Measurements from ENCODE around the gene CCSER1.

Gene CCSER1

GRCh38 chr4:90148574-90149148 is 21.5 kb downstream of the CCSER1 start:
- H3K27me3 Mint-ChIP-seq (ENCODE audit: low read depth): no peaks in the 10 kb centered on the region
- no peaks in the 10 kb centered on the region for H3K36me3 Mint-ChIP-seq (ENCODE audit: low read depth)
- no peak overlapping the region for H3K4me3 Mint-ChIP-seq
- no peak overlapping the region for H3K27ac Mint-ChIP-seq
- DNase-seq (ENCODE audit: low spot score): no peak
- no peaks in the 10 kb centered on the region for H3K4me1 Mint-ChIP-seq (ENCODE audit: low read depth)
- H3K9me3 Mint-ChIP-seq: no peaks in the 10 kb centered on the region

- no peaks in the 10 kb centered on the region for H3K9me3 Mint-ChIP-seq
Observed at GRCh38 chr4:90152024-90152423, 24.8 kb downstream of the CCSER1 start.

GRCh38 chr4:90159193-90159592 is 32.0 kb downstream of the CCSER1 start:
- no peak overlapping the region for H3K27ac Mint-ChIP-seq
- no peaks in the 10 kb centered on the region for H3K9me3 Mint-ChIP-seq
- H3K4me3 Mint-ChIP-seq: no peak overlapping the region
- no peak for DNase-seq (ENCODE audit: low spot score)
- no peaks in the 10 kb centered on the region for H3K27me3 Mint-ChIP-seq (ENCODE audit: low read depth)
- H3K36me3 Mint-ChIP-seq (ENCODE audit: low read depth): no peaks in the 10 kb centered on the region
- H3K4me1 Mint-ChIP-seq (ENCODE audit: low read depth): no peaks in the 10 kb centered on the region

More at GRCh38 chr4:90152024-90152423, 24.8 kb downstream of the CCSER1 start:
- DNase-seq (ENCODE audit: low spot score): no peak
- H3K27ac Mint-ChIP-seq: no peak overlapping the region
- no peaks in the 10 kb centered on the region for H3K27me3 Mint-ChIP-seq (ENCODE audit: low read depth)
- H3K36me3 Mint-ChIP-seq (ENCODE audit: low read depth): no peaks in the 10 kb centered on the region
- no peaks in the 10 kb centered on the region for H3K4me1 Mint-ChIP-seq (ENCODE audit: low read depth)
- no peak overlapping the region for H3K4me3 Mint-ChIP-seq

- no peak overlapping the region for H3K27ac Mint-ChIP-seq
- H3K27me3 Mint-ChIP-seq (ENCODE audit: low read depth): no peaks in the 10 kb centered on the region
- H3K9me3 Mint-ChIP-seq: no peaks in the 10 kb centered on the region
- no peaks in the 10 kb centered on the region for H3K36me3 Mint-ChIP-seq (ENCODE audit: low read depth)
- no peak for DNase-seq (ENCODE audit: low spot score)
- H3K4me3 Mint-ChIP-seq: no peak overlapping the region
- no peaks in the 10 kb centered on the region for H3K4me1 Mint-ChIP-seq (ENCODE audit: low read depth)
Observed at GRCh38 chr4:90160044-90160443, 32.9 kb downstream of the CCSER1 start.

DNA sequence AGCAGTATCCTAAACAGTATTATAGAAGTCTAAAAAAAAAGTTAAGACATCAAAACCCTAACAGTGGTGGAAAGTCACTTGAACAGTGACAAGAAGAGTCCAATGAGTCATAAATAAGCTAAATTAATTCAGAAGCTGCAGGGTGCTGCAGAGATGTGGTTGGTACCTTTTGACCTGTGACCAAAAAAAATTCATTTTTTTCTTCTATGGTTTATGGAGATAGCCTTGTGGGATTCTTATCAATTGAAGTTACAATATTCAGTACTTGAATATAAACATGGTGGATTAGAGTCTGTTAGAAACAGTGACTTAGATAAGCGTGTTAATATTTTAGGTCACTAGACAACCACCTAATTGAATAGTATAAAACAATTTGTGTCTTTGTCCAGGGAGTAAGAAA is 35.4 kb downstream of the CCSER1 start:
- no peaks in the 10 kb centered on the region for H3K9me3 Mint-ChIP-seq

DNA sequence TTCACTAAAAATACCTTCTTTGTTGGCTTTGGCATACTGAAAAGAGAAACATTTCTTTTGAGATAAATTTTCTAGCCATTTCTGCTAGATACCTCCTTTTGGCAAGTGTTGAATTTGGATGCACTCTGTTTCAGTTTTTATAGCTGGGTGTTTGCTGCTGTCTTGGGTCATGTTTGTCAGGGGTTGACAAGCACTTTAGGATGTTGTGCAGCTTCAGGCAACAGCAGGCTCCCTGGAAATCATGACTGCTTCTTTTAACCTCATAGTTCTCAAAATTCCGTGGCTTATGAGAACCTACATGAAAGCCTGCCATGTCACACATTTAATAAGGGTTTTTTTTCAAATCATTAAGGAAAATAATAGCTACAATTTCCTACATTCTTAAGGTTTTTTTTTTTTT is 36.7 kb downstream of the CCSER1 start:
- Mint-ChIP-seq H3K36me3 (ENCODE audit: low read depth) (no peaks in the 10 kb centered on the region), H3K27me3 (ENCODE audit: low read depth) (no peaks in the 10 kb centered on the region)

More for the DNA sequence above, 35.4 kb downstream of the CCSER1 start:
- Mint-ChIP-seq H3K36me3 (ENCODE audit: low read depth) (no peaks in the 10 kb centered on the region), H3K27me3 (ENCODE audit: low read depth) (no peaks in the 10 kb centered on the region), H3K4me3 (no peak overlapping the region), H3K4me1 (ENCODE audit: low read depth) (no peaks in the 10 kb centered on the region), H3K27ac (no peak overlapping the region)
- DNase-seq (ENCODE audit: low spot score): no peak

GRCh38 chr4:90165883-90166282 is 38.7 kb downstream of the CCSER1 start:
- Mint-ChIP-seq H3K36me3 (ENCODE audit: low read depth) (no peaks in the 10 kb centered on the region), H3K27me3 (ENCODE audit: low read depth) (no peaks in the 10 kb centered on the region), H3K4me3 (no peak overlapping the region), H3K27ac (no peak overlapping the region), H3K9me3 (no peaks in the 10 kb centered on the region), H3K4me1 (ENCODE audit: low read depth) (no peaks in the 10 kb centered on the region)
- DNase-seq (ENCODE audit: low spot score): no peak

More for the DNA sequence above, 36.7 kb downstream of the CCSER1 start:
- Mint-ChIP-seq H3K4me1 (ENCODE audit: low read depth) (no peaks in the 10 kb centered on the region), H3K4me3 (no peak overlapping the region), H3K9me3 (no peaks in the 10 kb centered on the region), H3K27ac (no peak overlapping the region)
- DNase-seq (ENCODE audit: low spot score): no peak

DNA sequence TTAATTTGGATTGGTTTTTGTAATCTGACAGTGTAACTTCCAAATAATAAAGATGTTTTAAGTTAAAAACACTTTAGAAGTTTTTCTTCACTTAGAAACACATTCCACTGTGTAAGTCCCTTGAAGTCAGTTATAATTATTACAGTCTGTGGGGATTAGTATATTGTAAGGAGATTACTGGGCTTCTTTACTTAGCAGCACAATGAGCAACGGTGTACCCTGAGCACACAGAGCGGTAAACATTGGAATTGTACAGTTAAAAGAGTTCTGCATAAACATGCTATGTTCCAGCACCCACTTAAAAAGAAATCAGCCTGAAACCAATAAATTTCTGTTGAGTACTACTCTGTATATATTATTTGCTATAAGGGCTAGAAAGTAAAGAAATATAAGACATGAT is 44.3 kb downstream of the CCSER1 start:
- Mint-ChIP-seq H3K27ac (no peak overlapping the region), H3K9me3 (no peaks in the 10 kb centered on the region), H3K4me3 (no peak overlapping the region), H3K27me3 (ENCODE audit: low read depth) (no peaks in the 10 kb centered on the region), H3K4me1 (ENCODE audit: low read depth) (no peaks in the 10 kb centered on the region), H3K36me3 (ENCODE audit: low read depth) (no peaks in the 10 kb centered on the region)
- no peak for DNase-seq (ENCODE audit: low spot score)

- H3K27me3 Mint-ChIP-seq (ENCODE audit: low read depth): no peaks in the 10 kb centered on the region
Observed at GRCh38 chr4:90174621-90175023, 47.4 kb downstream of the CCSER1 start.

GRCh38 chr4:90181644-90182043 is 54.5 kb downstream of the CCSER1 start:
- Mint-ChIP-seq H3K27me3 (ENCODE audit: low read depth) (no peaks in the 10 kb centered on the region), H3K36me3 (ENCODE audit: low read depth) (no peaks in the 10 kb centered on the region), H3K27ac (no peak overlapping the region), H3K4me1 (ENCODE audit: low read depth) (no peaks in the 10 kb centered on the region), H3K9me3 (no peaks in the 10 kb centered on the region), H3K4me3 (no peak overlapping the region)
- no peak for DNase-seq (ENCODE audit: low spot score)

More at GRCh38 chr4:90174621-90175023, 47.4 kb downstream of the CCSER1 start:
- no peaks in the 10 kb centered on the region for H3K36me3 Mint-ChIP-seq (ENCODE audit: low read depth)
- no peak for DNase-seq (ENCODE audit: low spot score)
- no peaks in the 10 kb centered on the region for H3K9me3 Mint-ChIP-seq
- no peak overlapping the region for H3K4me3 Mint-ChIP-seq
- H3K4me1 Mint-ChIP-seq (ENCODE audit: low read depth): no peaks in the 10 kb centered on the region
- H3K27ac Mint-ChIP-seq: no peak overlapping the region

DNA sequence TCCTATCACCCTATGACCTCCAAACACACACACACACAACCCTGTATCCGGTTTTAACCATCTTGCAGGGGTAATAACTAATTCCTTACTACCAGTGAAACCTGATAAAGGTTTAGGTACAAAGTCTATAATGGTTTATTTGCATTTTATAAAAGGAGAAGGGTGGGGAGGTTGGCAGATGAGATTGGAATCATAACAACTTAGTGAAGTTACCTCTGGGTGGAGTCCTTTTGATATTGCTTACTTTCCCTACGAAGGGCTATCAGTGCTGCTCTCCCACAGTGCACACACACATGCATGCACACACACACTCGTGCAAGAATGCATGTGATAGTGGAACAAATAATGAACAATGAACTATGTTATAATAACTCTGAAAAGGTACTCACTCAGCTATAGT is 56.1 kb downstream of the CCSER1 start:
- Mint-ChIP-seq H3K4me3 (no peak overlapping the region), H3K27me3 (ENCODE audit: low read depth) (no peaks in the 10 kb centered on the region), H3K36me3 (ENCODE audit: low read depth) (no peaks in the 10 kb centered on the region), H3K27ac (no peak overlapping the region), H3K9me3 (no peaks in the 10 kb centered on the region), H3K4me1 (ENCODE audit: low read depth) (no peaks in the 10 kb centered on the region)
- no peak for DNase-seq (ENCODE audit: low spot score)

DNA sequence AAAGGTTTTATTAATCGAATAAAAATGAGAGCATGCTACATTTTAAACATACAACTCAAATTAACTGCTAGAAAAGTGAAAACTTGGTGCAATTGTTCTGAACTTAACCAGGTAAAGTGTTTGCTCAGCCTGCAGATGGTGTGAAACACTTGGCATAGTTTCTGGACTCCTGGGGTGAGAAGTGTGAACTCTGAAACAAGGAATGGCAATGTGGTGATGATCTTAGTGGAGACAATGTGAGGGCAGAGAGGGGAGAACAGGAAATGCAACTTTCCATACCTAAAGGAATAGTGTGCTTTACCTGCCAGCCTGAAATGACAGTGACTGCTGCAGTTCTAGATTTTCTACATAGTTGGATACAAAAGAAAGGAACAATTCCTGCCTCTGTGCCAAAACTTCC is 57.4 kb downstream of the CCSER1 start:
- no peaks in the 10 kb centered on the region for H3K9me3 Mint-ChIP-seq

GRCh38 chr4:90185416-90185815 is 58.2 kb downstream of the CCSER1 start:
- H3K9me3 Mint-ChIP-seq: no peaks in the 10 kb centered on the region
- H3K36me3 Mint-ChIP-seq (ENCODE audit: low read depth): no peaks in the 10 kb centered on the region
- no peak overlapping the region for H3K27ac Mint-ChIP-seq
- no peak for DNase-seq (ENCODE audit: low spot score)
- no peaks in the 10 kb centered on the region for H3K4me1 Mint-ChIP-seq (ENCODE audit: low read depth)
- H3K27me3 Mint-ChIP-seq (ENCODE audit: low read depth): no peaks in the 10 kb centered on the region
- no peak overlapping the region for H3K4me3 Mint-ChIP-seq

More for the DNA sequence above, 57.4 kb downstream of the CCSER1 start:
- no peak for DNase-seq (ENCODE audit: low spot score)
- H3K4me3 Mint-ChIP-seq: no peak overlapping the region
- no peaks in the 10 kb centered on the region for H3K27me3 Mint-ChIP-seq (ENCODE audit: low read depth)
- no peak overlapping the region for H3K27ac Mint-ChIP-seq
- no peaks in the 10 kb centered on the region for H3K4me1 Mint-ChIP-seq (ENCODE audit: low read depth)
- no peaks in the 10 kb centered on the region for H3K36me3 Mint-ChIP-seq (ENCODE audit: low read depth)

- DNase-seq (ENCODE audit: low spot score): no peak
- Mint-ChIP-seq H3K4me1 (ENCODE audit: low read depth) (no peaks in the 10 kb centered on the region), H3K27ac (no peak overlapping the region), H3K27me3 (ENCODE audit: low read depth) (no peaks in the 10 kb centered on the region), H3K9me3 (no peaks in the 10 kb centered on the region), H3K4me3 (no peak overlapping the region), H3K36me3 (ENCODE audit: low read depth) (no peaks in the 10 kb centered on the region)
Observed at GRCh38 chr4:90186229-90186628, 59.0 kb downstream of the CCSER1 start.

DNA sequence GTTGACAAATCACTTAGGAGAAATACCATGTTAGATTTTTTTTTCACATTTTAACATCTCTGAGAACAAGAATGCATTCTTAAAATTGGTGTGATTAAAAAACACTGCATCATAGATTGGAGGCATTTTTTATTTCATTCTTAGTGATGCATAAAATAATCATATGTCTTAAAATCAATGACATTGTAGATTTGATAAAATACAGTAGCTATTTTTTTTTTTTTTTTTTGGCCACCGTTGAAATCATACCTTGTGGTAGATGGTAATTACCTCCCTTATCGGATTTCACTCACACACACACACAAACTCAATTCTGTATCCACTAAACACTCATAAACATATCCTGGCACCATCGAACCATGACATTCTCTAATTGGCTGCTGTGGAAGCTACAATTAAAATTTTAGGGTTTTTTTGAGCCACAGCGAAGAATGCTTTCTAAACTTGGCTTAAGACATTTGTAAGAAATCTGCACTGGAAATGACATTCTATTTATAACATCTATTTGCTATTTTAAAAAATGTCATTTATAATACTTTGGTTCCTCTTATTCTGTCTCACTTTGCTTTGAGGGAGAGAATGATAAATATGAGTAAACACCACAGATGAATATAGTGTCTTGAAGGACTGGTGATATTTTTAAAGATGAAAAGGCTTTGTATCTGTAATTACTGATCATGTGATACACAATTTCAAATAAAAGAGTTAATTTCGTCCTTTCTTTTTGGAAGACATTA is 60.1 kb downstream of the CCSER1 start:
- Mint-ChIP-seq H3K4me3 (no peak overlapping the region), H3K27ac (no peak overlapping the region), H3K36me3 (ENCODE audit: low read depth) (no peaks in the 10 kb centered on the region), H3K27me3 (ENCODE audit: low read depth) (no peaks in the 10 kb centered on the region), H3K9me3 (no peaks in the 10 kb centered on the region), H3K4me1 (ENCODE audit: low read depth) (no peaks in the 10 kb centered on the region)
- no peak for DNase-seq (ENCODE audit: low spot score)
